ENCODE results near the gene PRKN.

Gene PRKN

GRCh38 chr6:161792851-161793493 is 934.6 kb downstream of the PRKN start:
- no peak for DNase-seq (ENCODE audit: low read depth)

DNA sequence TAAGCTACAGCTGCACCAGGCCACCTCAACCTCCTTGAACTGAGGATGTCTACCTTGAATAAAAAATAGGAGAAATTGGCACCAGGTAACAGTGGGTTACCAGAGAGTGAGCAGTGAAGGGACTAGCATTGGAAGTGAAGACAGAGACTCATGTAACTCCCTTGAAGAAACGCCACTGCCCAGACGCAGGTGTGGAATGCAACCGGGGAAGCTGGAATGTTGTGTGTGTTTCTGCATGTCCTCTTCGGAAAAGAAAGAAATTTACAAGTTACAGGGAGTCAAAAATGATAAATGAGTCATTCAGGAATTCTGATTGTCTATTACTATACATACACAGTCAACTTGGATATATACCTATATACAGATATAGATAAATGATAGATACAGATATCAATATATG is 939.0 kb downstream of the PRKN start:
- no peak for DNase-seq (ENCODE audit: low read depth)

DNA sequence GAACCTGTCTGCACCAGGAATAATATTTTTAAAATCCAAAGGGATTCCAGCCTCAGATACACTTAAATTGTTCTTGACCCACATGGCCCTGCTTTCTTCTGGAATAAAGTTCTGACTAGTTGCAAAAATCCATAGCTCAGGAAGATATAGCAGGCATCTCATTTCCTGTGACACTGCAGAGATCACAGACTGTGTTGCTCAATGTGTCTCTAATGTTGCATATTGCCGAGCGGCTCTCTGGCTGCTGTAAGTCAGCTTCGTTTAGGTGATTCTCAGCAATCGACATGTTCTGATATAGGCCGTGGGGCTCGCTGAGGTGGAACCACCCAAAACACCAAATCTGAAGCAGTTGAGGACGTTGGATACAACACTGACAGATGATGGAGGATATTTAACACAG is 955.4 kb downstream of the PRKN start:
- no peak for DNase-seq (ENCODE audit: low read depth)

DNA sequence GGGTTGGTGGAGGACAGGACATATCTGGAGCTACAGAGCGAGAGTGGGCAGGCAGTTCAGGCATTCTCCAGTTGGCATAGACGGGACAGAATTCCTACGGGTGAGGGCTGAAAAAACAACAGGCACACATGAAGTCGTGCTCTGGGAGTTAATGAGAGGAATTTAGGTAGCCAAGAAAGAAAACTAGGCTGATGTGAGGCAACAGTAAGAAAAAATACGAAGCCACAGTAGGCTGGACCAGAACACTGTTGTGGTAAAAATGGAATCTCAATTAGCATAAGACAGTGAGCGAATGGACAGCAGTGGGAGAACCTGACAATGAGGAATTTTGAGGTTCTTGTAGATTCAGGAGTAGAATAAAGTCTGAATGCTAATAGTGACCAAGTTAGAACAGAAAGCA is 965.6 kb downstream of the PRKN start:
- DNase-seq (ENCODE audit: low read depth), result no peak

DNA sequence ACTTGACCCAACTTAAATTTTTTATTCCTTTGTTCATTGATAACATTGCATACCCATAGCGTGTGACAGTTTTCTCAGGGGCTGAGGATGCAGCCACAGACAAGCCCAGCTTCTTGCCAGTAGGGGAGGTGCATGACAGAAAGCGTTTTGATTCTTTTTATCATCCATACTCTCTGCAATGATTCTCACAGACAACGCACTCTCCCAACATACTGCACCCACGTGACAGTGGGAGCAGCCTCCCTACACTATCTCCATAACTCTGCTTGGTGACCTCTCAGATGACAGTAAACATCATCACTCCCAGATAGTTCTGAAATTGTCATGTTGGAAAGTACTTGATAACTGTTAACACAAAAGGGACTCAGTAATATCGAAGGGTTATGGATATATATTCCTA is 972.5 kb downstream of the PRKN start:
- DNase-seq (ENCODE audit: low read depth), result no peak

GRCh38 chr6:161750686-161751085 is 976.9 kb downstream of the PRKN start:
- DNase-seq (ENCODE audit: low read depth), result no peak

DNA sequence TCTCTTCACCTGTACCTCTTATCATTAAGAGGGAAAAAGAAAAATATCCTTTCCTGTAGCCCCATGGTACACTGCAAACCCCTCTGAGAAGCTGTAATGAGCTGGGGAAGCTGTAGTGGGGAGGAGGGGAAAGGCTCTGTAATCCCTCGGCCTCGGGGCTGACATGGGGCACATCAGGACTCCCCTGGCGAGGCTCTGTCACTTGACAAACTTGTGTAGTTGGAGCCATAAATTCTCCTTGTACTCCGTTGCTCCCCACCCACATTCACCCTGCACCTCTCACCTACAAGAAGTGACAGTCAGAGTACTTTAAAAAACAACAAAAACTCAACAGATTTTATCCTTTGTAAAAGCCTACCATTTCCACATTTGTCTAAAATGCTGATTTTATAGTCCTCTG is 978.0 kb downstream of the PRKN start:
- no peak for DNase-seq (ENCODE audit: low read depth)

DNA sequence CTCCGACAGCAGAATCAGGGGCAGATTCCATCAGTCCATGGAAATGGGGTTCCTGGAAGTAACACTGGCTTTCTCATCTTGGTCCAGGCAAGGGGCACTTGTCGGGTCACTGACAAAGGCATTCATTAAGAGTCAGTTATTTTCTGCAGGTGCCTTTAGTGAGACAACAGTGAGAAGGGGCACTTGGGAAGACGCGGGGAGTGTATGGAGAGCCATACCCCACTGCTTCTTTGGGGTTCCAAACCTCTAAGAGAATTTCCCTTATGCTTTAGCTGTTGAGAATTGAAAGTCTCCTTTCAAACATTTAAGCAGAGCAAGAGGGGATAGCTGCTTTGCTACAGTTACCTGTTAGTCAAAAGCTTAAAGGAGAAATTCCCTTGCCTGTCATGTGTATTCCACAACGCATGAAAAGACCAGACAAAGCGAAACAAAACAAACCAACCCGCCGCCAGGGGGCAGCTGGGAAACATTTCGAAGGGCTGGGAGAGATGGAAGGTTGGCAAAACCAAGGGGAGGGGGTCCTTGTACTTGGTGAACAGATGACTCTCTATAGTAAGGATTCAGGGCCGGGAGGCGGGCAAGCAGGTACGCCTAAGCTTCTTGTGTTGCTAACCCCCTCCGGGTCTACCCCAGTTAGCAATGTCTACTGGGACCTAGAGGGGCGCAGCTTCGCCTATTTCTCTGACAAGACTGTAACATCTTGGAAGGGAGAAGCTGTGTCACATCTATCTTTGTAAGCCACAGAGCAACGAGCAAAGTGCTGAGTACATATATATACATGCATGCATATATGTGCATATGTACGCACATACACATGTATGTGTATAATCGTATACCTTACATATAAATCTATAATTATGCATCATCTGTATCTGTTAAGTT is 978.8 kb downstream of the PRKN start:
- peak; percentile 0 for DNase-seq (ENCODE audit: low read depth)

GRCh38 chr6:161747506-161747905 is 980.1 kb downstream of the PRKN start:
- no peak for DNase-seq (ENCODE audit: low read depth)

DNA sequence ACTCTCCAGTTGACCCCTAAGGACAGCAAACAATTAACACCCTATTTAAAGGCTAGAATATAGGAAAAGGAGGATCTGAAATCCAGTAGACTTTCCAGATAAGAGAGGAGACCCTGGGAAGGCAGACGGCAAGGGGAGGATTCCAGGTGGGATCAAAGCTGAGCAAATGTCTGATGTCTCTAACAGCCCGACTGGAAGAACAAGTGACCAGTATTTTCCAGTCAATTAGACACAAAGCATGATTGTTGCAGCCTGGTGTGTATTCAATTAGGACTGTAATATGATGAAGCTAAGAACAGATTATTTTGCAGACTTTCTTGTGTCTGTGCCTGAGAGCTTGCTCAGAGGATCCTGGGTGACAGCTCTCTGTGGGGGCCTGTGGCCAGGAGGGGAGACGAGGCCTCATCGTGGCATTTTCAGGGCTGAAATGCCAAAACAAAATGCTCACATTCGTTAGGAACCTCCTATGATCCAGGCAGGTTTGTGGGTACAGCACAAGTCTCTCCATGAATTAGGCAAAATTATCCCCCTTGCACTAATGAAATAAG is 981.9 kb downstream of the PRKN start:
- no peak for DNase-seq (ENCODE audit: low read depth)

GRCh38 chr6:161745128-161745527 is 982.4 kb downstream of the PRKN start:
- no peak for DNase-seq (ENCODE audit: low read depth)

- no peak for DNase-seq (ENCODE audit: low read depth)
These were observed 983.1 kb downstream of the PRKN start for GRCh38 chr6:161744211-161745067.

GRCh38 chr6:161743509-161744178 is 983.9 kb downstream of the PRKN start:
- no peak for DNase-seq (ENCODE audit: low read depth)

GRCh38 chr6:161740486-161740885 is 987.1 kb downstream of the PRKN start:
- no peak for DNase-seq (ENCODE audit: low read depth)

- DNase-seq (ENCODE audit: low read depth), result no peak
These were observed 990.7 kb downstream of the PRKN start for GRCh38 chr6:161736781-161737292.

DNA sequence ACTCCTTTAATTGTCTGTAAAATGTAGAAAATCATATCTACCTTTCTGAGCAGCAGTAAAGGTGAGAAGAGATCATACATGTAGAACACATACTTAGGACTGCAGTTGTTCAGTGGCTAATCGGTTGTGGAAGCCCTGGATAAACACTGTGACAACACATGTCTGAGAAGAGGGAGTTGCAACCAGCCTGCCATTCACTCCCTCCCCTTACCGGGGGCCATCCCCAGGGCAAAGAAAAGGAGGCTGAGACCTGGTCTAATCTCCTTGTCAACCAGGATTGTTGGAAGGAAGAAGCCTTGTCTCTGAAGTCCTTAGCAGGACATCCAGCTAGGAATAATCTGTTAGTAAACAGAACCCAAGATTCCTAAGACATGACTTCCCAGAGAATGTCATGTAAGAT is 991.2 kb downstream of the PRKN start:
- no peak for DNase-seq (ENCODE audit: low read depth)

GRCh38 chr6:161732594-161732993 is 995.0 kb downstream of the PRKN start:
- no peak for DNase-seq (ENCODE audit: low read depth)

GRCh38 chr6:161727083-161727833 is 1000.3 kb downstream of the PRKN start:
- no peak for DNase-seq (ENCODE audit: low read depth)

- no peak for DNase-seq (ENCODE audit: low read depth)
These were observed 1005.2 kb downstream of the PRKN start for GRCh38 chr6:161722394-161722793.

- no peak for DNase-seq (ENCODE audit: low read depth)
These were observed 1006.1 kb downstream of the PRKN start for GRCh38 chr6:161721511-161721910.

- no peak for DNase-seq (ENCODE audit: low read depth)
These were observed 1011.4 kb downstream of the PRKN start for GRCh38 chr6:161716176-161716575.
